K562 (cell line): Measurements from ENCODE around the gene MYO1F. TPM values are rescaled to one million over a fixed set of nuclear protein-coding genes. Genes with fewer than 3 reads are reported as not detected.

Experiments used
- CBX1 ChIP-seq: sonication (generic); IDR thresholded peaks from 2 replicates; pipeline ENCODE4 v1.6.1; 2016; ENCODE audit warnings: antibody characterized with exemption, low read depth, mild to moderate bottlenecking
- DEAF1 ChIP-seq: fragments of 450-650 bp; formaldehyde crosslinking; IDR thresholded peaks from 2 replicates; pipeline ENCODE4 v1.4.0; 2020; ENCODE audit warnings: mild to moderate bottlenecking, moderate library complexity
- FOXA3 ChIP-seq, 2 experiments: fragments of 450-650 bp in 1 of 2; sonication (generic) in 1 of 2; formaldehyde crosslinking; IDR thresholded peaks in 1 of 2; conservative IDR thresholded peaks in 1 of 2; 2 replicates each; pipeline versions ENCODE4 v1.4.0 to v1.8.0; 2020 to 2022; ENCODE audit warnings: mild to moderate bottlenecking in 2 of 2, missing genetic modification reagents in 1 of 2
- HIVEP1 ChIP-seq: fragments of 250-450 bp; sonication (Bioruptor Pico); IDR thresholded peaks from 2 replicates; pipeline ENCODE4 v1.4.0; 2020; ENCODE audit warnings: mild to moderate bottlenecking
- JUND ChIP-seq, 2 experiments: IDR thresholded peaks; 2 replicates in 1 of 2; 3 replicates in 1 of 2; pipeline ENCODE4 v1.6.1; 2011; ENCODE audit warnings: borderline replicate concordance in 2 of 2, low read depth in 2 of 2, low read length in 2 of 2, improper control_type of control experiment in 1 of 2, missing biosample characterization in 1 of 2, missing genetic modification characterization in 1 of 2, missing genetic modification reagents in 1 of 2
- MEF2A ChIP-seq: IDR thresholded peaks from 2 replicates; pipeline ENCODE4 v1.6.1; 2011; ENCODE audit warnings: low read depth, mild to moderate bottlenecking, low read length, moderate library complexity; ENCODE audit not compliant: control insufficient read depth
- MEIS2 ChIP-seq: fragments of 450-650 bp; IDR thresholded peaks from 2 replicates; pipeline ENCODE4 v1.6.1; 2014; ENCODE audit warnings: mild to moderate bottlenecking; ENCODE audit not compliant: partially characterized antibody
- RBBP5 ChIP-seq: fragments of 200-600 bp; sonication (generic); IDR thresholded peaks from 2 replicates; pipeline ENCODE4 v1.6.1; 2012; ENCODE audit warnings: borderline replicate concordance, mild to moderate bottlenecking, low read length, control low read depth, inconsistent platforms; ENCODE audit not compliant: insufficient read depth, poor library complexity, severe bottlenecking
- SRF ChIP-seq, 2 experiments: fragments of 250-450, 450-650 bp in 1 of 2; sonication (Bioruptor Pico) in 1 of 2; sonication (generic) in 1 of 2; formaldehyde crosslinking; IDR thresholded peaks; 2 replicates each; pipeline versions ENCODE4 v1.5.0 to v1.5.1; 2020 to 2022; ENCODE audit warnings: mild to moderate bottlenecking in 1 of 2, missing genetic modification reagents in 1 of 2
- TFE3 ChIP-seq: fragments of 450-650 bp; formaldehyde crosslinking; IDR thresholded peaks from 2 replicates; pipeline ENCODE4 v1.4.0; 2020; ENCODE audit warnings: mild to moderate bottlenecking, mixed read lengths
- TSC22D4 ChIP-seq: fragments of 450-650 bp; IDR thresholded peaks from 2 replicates; pipeline ENCODE4 v1.6.1; 2016; ENCODE audit warnings: missing genetic modification characterization, missing biosample characterization, control low read depth
- ZBTB49 ChIP-seq: sonication (generic); formaldehyde crosslinking; IDR thresholded peaks from 2 replicates; pipeline ENCODE4 v1.8.0; 2022; ENCODE audit warnings: missing genetic modification reagents, mild to moderate bottlenecking, borderline replicate concordance
- ZBTB8A ChIP-seq: fragments of 450-650 bp; IDR thresholded peaks from 2 replicates; pipeline ENCODE4 v1.6.1; 2018; ENCODE audit warnings: mild to moderate bottlenecking, moderate library complexity; ENCODE audit not compliant: partially characterized antibody
- ZEB2 ChIP-seq: fragments of 450-650 bp; IDR thresholded peaks from 2 replicates; pipeline ENCODE4 v1.6.1; 2016
- ZNF408 ChIP-seq: fragments of 250-450 bp; sonication (Bioruptor Pico); IDR thresholded peaks from 2 replicates; pipeline ENCODE4 v1.4.0; 2020; ENCODE audit warnings: low read depth, mild to moderate bottlenecking, moderate library complexity
- ZNF79 ChIP-seq: fragments of 250-450 bp; sonication (Bioruptor Pico); IDR thresholded peaks from 2 replicates; pipeline ENCODE4 v1.4.0; 2020; ENCODE audit warnings: low read depth, mild to moderate bottlenecking, moderate library complexity
- polyA plus RNA-seq, 8 experiments: library from polyadenylated mRNA; depleted of rRNA in 4 of 8; stranded (reverse) in 5 of 8; unstranded in 3 of 8; fragments of >200 nt; fragmentation: Nextera tagmentation in 2 of 8; fragmentation: Illumina TruSeq in 1 of 8; extraction: Ambion mirVana in 2 of 8; extraction: Trizol in 1 of 8; gene quantifications; 2 replicates each; pipeline versions ENCODE4 v1.2.1 to v1.2.3, GENCODE V29; 2011 to 2014; ENCODE audit warnings: inconsistent platforms in 1 of 8, missing spikeins in 1 of 8
- total RNA-seq, 7 experiments: library from RNA; depleted of rRNA in 6 of 7; stranded (reverse); fragments of >200 nt in 6 of 7; fragmentation: Illumina TruSeq in 2 of 7; extraction: Trizol in 2 of 7; gene quantifications; 2 replicates each; pipeline versions ENCODE4 v1.2.1 to v1.2.3, GENCODE V29; 2011 to 2021; ENCODE audit warnings: low replicate concordance in 1 of 7
- TF ChIP-seq, protein P1 (sequence below): sonication (generic); formaldehyde crosslinking; IDR thresholded peaks from 2 replicates; pipeline ENCODE4 v1.8.1; 2023; ENCODE audit warnings: mild to moderate bottlenecking, missing genetic modification reagents

Gene MYO1F
- total and polyA plus RNA-seq, 9 of the 15 experiments (the other 6 are each of a cell fraction or from before 2014, with no cell fraction given): 0.78 to 9.4 (median 4.3) TPM

DNA sequence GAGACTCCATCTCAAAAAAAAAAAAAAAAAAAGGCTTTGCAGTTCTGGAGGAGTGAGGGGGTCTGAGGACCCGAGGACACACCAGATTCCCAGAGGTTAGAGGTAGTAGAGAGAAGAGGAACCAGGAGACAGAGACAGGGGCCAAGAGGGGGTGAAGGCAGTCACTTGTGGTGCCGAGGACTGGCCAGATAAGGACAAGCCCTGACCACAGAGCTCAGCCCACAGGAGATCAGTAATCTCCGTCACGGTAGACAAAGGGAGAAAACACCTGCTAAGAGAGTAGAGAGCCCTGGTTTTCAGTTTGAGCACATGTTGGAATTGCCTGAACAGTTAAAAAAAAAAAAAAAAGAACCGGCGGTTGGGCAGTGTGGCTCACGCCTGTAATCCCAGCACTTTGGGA lies 73.1 kb downstream of the MYO1F start (continued):
- TF ChIP-seq MEF2A: no peak
- 0 out of 4 replicates have a peak, but pooled peaks of 1 of the 2 experiments have one; percentile 59 for TF ChIP-seq SRF (CRISPR knock-in tag; IDR thresholded peaks at IDR 0.05)
- no peak for TF ChIP-seq ZBTB8A
- TF ChIP-seq TFE3 (CRISPR knock-in tag): no peak
- no peak for TF ChIP-seq FOXA3 (CRISPR knock-in tag; conservative IDR thresholded peaks at IDR 0.05 in 1 of 2, IDR thresholded peaks at IDR 0.05 in 1 of 2)
- no peak for TF ChIP-seq TSC22D4 (tag)
- peak; percentile 37; the same call in 1 of the 2 replicates for TF ChIP-seq JUND (IDR thresholded peaks at IDR 0.05; ENCODE audit: borderline replicate concordance, low read depth, low read length)
- TF ChIP-seq JUND (tag; IDR thresholded peaks at IDR 0.05; ENCODE audit: borderline replicate concordance, low read depth, low read length): no peak; the same call in 2 of the 3 replicates
- no peak for TF ChIP-seq DEAF1 (CRISPR knock-in tag)
- TF ChIP-seq RBBP5: no peak
- TF ChIP-seq, protein P1, sequence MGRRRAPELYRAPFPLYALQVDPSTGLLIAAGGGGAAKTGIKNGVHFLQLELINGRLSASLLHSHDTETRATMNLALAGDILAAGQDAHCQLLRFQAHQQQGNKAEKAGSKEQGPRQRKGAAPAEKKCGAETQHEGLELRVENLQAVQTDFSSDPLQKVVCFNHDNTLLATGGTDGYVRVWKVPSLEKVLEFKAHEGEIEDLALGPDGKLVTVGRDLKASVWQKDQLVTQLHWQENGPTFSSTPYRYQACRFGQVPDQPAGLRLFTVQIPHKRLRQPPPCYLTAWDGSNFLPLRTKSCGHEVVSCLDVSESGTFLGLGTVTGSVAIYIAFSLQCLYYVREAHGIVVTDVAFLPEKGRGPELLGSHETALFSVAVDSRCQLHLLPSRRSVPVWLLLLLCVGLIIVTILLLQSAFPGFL (CRISPR knock-in tag): no peak
- TF ChIP-seq ZEB2: peak; percentile 61; the same call in 1 of the 2 replicates
- no peak for TF ChIP-seq ZNF79 (CRISPR knock-in tag)
- no peak for TF ChIP-seq CBX1
- no peak for TF ChIP-seq ZBTB49 (CRISPR knock-in tag)
- no peak for TF ChIP-seq ZNF408 (CRISPR knock-in tag)
- no peak for TF ChIP-seq MEIS2
- no peak for TF ChIP-seq HIVEP1 (CRISPR knock-in tag)
